GM12874 (cell line): ENCODE measurements around the gene RPL28.

Experiments used
- TF ChIP-seq, protein P1 (sequence below): IDR thresholded peaks from 2 replicates; pipeline ENCODE4 v1.5.1; 2011; ENCODE audit warnings: low read depth, mild to moderate bottlenecking, control low read depth, low read length, moderate library complexity; ENCODE audit not compliant: insufficient read depth

Gene RPL28

DNA sequence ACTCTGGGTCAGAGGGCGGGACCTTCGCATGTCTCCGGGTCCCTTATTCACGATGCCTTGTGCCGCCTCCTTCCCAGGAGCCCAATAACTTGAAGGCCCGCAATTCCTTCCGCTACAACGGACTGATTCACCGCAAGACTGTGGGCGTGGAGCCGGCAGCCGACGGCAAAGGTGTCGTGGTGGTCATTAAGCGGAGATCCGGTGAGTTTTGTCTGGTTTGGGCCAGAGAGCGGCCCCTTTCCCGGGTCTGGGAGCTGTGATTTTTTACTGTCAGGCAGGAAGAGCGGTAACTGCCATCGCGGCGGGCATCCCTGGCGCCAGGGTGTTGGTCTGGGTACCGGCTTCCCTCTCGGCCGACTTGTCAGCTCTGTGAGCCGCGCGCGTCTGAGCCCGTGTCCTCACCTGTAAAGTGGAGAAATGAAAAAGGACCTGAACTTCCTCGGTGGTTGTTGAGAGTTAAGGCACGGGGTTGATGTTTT is 800 bp downstream of the RPL28 start:
- TF ChIP-seq, protein P1, sequence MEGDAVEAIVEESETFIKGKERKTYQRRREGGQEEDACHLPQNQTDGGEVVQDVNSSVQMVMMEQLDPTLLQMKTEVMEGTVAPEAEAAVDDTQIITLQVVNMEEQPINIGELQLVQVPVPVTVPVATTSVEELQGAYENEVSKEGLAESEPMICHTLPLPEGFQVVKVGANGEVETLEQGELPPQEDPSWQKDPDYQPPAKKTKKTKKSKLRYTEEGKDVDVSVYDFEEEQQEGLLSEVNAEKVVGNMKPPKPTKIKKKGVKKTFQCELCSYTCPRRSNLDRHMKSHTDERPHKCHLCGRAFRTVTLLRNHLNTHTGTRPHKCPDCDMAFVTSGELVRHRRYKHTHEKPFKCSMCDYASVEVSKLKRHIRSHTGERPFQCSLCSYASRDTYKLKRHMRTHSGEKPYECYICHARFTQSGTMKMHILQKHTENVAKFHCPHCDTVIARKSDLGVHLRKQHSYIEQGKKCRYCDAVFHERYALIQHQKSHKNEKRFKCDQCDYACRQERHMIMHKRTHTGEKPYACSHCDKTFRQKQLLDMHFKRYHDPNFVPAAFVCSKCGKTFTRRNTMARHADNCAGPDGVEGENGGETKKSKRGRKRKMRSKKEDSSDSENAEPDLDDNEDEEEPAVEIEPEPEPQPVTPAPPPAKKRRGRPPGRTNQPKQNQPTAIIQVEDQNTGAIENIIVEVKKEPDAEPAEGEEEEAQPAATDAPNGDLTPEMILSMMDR = no peak

DNA sequence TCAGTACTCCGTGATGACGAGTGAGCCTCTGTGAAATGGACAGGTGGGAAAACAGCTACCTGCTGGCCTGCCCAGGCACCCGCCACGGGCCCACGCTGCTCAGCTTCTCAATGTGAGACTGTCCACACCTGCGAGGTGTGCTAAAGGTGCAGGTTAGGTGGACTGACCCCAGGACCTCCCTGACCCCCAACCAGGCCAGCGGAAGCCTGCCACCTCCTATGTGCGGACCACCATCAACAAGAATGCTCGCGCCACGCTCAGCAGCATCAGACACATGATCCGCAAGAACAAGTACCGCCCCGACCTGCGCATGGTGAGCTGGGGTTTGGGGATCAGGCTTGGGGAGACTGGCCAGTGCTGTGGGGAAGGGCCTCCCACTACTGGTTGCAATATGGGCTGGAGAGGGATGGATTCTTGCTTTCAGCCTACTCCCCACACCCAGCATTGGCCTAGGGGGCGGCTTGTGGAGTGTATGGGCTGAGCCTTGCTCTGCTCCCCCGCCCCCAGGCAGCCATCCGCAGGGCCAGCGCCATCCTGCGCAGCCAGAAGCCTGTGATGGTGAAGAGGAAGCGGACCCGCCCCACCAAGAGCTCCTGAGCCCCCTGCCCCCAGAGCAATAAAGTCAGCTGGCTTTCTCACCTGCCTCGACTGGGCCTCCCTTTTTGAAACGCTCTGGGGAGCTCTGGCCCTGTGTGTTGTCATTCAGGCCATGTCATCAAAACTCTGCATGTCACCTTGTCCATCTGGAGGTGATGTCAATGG is 2.2 kb downstream of the RPL28 start:
- TF ChIP-seq, protein P1 = no peak

DNA sequence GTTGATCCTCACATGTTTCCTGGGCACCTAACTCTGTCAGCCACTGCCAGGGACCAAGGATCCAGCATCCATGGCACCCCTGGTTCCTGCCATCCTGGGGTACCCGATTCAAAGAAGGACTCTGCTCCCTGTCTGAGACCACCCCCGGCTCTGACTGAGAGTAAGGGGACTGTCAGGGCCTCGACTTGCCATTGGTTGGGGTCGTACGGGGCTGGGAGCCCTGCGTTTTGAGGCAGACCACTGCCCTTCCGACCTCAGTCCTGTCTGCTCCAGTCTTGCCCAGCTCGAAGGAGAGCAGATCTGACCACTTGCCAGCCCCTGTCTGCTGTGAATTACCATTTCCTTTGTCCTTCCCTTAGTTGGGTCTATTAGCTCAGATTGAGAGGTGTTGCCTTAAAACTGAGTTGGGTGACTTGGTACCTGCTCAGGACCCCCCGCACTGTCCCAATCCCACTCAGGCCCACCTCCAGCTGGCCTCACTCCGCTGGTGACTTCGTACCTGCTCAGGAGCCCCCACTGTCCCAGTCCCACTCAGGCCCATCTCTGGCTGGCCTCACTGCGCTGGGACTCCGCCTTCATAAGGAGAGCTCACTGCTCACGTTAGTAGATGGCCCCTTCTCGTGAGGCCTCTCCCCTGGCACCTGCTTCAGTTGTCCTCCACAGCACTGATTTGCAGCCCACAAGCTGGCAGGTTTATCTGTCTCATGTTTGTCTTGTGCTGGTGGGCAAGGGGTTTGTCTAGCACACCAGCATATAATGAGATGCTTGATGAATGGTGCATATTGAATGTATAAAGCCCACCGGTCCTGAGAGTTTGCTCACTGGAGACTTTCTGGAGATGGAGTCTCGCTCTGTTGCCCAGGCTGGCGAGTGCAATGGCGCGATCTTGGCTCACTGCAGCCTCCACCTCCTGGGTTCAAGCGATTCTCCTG is 3.9 kb downstream of the RPL28 start:
- TF ChIP-seq, protein P1 = no peak

DNA sequence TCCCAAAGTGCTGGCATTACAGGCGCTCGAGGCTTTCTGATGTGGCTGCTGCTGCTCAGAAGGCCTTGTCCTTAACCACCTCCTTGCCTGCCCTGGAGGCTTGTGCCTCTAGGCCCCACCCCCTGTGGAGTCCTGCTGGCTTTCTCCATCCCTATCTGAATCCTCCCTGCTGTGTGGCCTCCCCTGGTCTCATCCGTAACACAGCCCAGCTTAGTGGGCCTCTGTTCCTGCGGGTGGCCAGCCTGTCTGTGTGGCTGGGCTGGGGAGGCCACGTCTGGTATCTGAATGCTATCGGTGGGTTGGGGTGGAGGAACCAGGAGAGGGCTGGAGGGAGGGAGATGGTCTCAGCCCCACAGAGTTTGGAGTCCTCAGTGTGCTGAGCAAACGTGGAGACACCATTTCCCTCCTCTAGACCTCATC is 4.7 kb downstream of the RPL28 start:
- TF ChIP-seq, protein P1 = no peak

DNA sequence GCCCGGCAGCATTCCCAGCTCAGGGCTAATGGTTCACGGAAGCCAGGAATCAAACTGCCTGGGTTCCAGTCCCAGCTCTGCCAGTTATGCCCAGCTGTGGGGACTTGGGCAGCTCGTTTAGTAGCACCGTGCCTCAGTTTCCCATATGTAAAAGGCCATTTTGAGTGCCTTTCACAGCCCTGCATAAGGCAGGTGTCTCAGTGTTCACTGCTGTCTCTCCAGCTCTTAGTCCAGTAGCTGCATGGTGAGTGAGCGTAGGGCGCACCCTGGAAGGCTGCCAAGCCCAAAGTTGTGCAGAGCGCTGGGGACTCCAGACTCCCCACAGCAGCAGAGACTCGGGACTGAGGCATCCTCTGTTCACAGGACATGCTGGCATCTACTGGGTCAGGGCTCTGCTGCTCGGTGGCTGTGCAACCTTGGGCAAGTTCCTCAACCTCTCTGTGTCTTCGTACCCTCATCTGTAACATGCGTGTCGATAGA is 5.5 kb downstream of the RPL28 start:
- TF ChIP-seq, protein P1 = no peak

DNA sequence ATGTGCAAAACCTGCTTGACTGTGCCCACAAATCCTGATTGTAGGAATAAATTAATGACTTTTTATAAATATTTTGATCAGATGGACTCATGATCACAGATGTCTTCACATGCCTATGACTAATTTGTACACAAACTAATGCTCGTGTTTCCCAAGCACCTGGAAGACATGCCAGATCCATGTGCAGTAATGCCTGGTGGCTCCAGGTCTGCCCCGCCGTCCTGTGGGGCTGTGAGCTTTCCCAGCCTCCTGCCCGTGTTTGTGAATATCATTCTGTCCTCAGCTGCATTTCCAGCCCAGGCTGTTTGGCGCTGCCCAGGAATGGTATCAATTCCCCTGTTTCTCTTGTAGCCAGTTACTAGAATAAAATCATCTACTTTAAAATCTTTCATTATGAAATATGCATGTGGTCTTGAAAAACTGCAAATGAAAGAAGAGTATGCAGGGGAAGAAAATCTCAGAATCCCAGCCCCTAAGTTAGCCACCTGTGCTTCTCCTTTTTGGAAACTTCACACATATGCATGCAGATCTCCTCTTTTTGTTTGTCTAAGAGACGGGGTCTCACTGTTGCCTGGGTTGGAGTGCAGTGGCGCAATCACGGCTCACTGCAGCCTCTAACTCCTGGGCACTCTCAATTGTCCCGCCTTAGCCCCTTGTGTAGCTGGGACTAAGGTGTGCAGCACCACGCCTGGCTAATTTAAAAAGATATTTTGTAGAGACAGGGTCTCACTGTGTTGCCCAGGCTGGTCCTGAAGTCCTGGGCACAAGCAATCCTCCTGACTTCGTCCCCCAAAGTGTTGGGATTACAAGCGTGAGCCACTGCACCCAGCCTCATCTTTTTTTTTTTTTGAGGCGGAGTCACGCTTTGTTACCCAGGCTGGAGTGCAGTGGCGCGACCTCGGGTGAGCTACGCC is 6.2 kb downstream of the RPL28 start:
- TF ChIP-seq, protein P1 = no peak
